K562 (cell line): ENCODE measurements around the gene ERF. TPM values are rescaled to one million over a fixed set of nuclear protein-coding genes. Genes with fewer than 3 reads are reported as not detected.
A peak's percentile ranks its signal among the peaks of the same experiment; 100 is the strongest.

Experiments
- ARID1B ChIP-seq: fragments of 450-650 bp; IDR thresholded peaks from 2 replicates; pipeline ENCODE4 v1.6.1; 2016; ENCODE audit warnings: antibody characterized with exemption, mild to moderate bottlenecking, inconsistent platforms
- BRF1 ChIP-seq: IDR thresholded peaks from 3 replicates; pipeline ENCODE4 v1.6.1; 2011; ENCODE audit warnings: borderline replicate concordance, mild to moderate bottlenecking; ENCODE audit not compliant: insufficient read length; ENCODE audit errors: extremely low read depth
- CBFA2T2 ChIP-seq: fragments of 450-650 bp; conservative IDR thresholded peaks from 2 replicates; pipeline ENCODE4 v1.6.1; 2017; ENCODE audit warnings: mild to moderate bottlenecking
- CBFA2T3 ChIP-seq: fragments of 450-650 bp; IDR thresholded peaks from 2 replicates; pipeline ENCODE4 v1.6.1; 2017
- CSDE1 ChIP-seq, 2 experiments: fragments of 450-650 bp; IDR thresholded peaks; 2 replicates each; pipeline ENCODE4 v1.6.1; 2016; ENCODE audit warnings: mild to moderate bottlenecking in 1 of 2
- DPF2 ChIP-seq: fragments of 450-650 bp; IDR thresholded peaks from 2 replicates; pipeline ENCODE4 v1.6.1; 2016
- GATAD2A ChIP-seq: fragments of 450-650 bp; IDR thresholded peaks from 2 replicates; pipeline ENCODE4 v1.6.1; 2017
- JUN ChIP-seq, 2 experiments: sonication (generic) in 1 of 2; formaldehyde crosslinking in 1 of 2; IDR thresholded peaks; 2 replicates each; pipeline versions ENCODE4 v1.6.1 to v1.8.0; 2012 to 2022; ENCODE audit warnings: borderline replicate concordance in 2 of 2, mild to moderate bottlenecking in 2 of 2, improper control_type of control experiment in 1 of 2, low read depth in 1 of 2, low read length in 1 of 2, missing genetic modification reagents in 1 of 2
- JUND ChIP-seq, 2 experiments: IDR thresholded peaks; 2 replicates in 1 of 2; 3 replicates in 1 of 2; pipeline ENCODE4 v1.6.1; 2011; ENCODE audit warnings: borderline replicate concordance in 2 of 2, low read depth in 2 of 2, low read length in 2 of 2, improper control_type of control experiment in 1 of 2, missing biosample characterization in 1 of 2, missing genetic modification characterization in 1 of 2, missing genetic modification reagents in 1 of 2
- L3MBTL2 ChIP-seq: fragments of 450-650 bp; IDR thresholded peaks from 2 replicates; pipeline ENCODE4 v1.6.1; 2016; ENCODE audit warnings: mild to moderate bottlenecking, moderate library complexity
- MYC ChIP-seq, 2 experiments: fragments of 250-450 bp in 1 of 2; sonication (Bioruptor Pico) in 1 of 2; IDR thresholded peaks; 2 replicates each; pipeline versions ENCODE4 v1.5.1 to v1.6.1; 2012 to 2021; ENCODE audit warnings: low read depth in 2 of 2, borderline replicate concordance in 1 of 2, improper control_type of control experiment in 1 of 2, low read length in 1 of 2, mild to moderate bottlenecking in 1 of 2, moderate library complexity in 1 of 2
- SMARCE1 ChIP-seq: fragments of 450-650 bp; IDR thresholded peaks from 2 replicates; pipeline ENCODE4 v1.7.1; 2016; ENCODE audit warnings: mild to moderate bottlenecking
- TBL1XR1 ChIP-seq, 2 experiments: IDR thresholded peaks; 2 replicates each; pipeline ENCODE4 v1.6.1; 2012; ENCODE audit warnings: improper control_type of control experiment in 2 of 2, low read length in 2 of 2, mild to moderate bottlenecking in 1 of 2
- ZNF77 ChIP-seq: fragments of 250-450 bp; sonication (Bioruptor Pico); IDR thresholded peaks from 2 replicates; pipeline ENCODE4 v1.5.0; 2020
- polyA plus RNA-seq, 8 experiments: library from polyadenylated mRNA; depleted of rRNA in 4 of 8; stranded (reverse) in 5 of 8; unstranded in 3 of 8; fragments of >200 nt; fragmentation: Nextera tagmentation in 2 of 8; fragmentation: Illumina TruSeq in 1 of 8; extraction: Ambion mirVana in 2 of 8; extraction: Trizol in 1 of 8; gene quantifications; 2 replicates each; pipeline versions ENCODE4 v1.2.1 to v1.2.3, GENCODE V29; 2011 to 2014; ENCODE audit warnings: inconsistent platforms in 1 of 8, missing spikeins in 1 of 8
- total RNA-seq, 7 experiments: library from RNA; depleted of rRNA in 6 of 7; stranded (reverse); fragments of >200 nt in 6 of 7; fragmentation: Illumina TruSeq in 2 of 7; extraction: Trizol in 2 of 7; gene quantifications; 2 replicates each; pipeline versions ENCODE4 v1.2.1 to v1.2.3, GENCODE V29; 2011 to 2021; ENCODE audit warnings: low replicate concordance in 1 of 7
- TF ChIP-seq, protein P1 (sequence below): sonication (generic); formaldehyde crosslinking; IDR thresholded peaks from 2 replicates; pipeline ENCODE4 v1.8.0; 2023; ENCODE audit warnings: mild to moderate bottlenecking, missing genetic modification reagents
- TF ChIP-seq, protein P2 (sequence below): sonication (generic); formaldehyde crosslinking; IDR thresholded peaks from 2 replicates; pipeline ENCODE4 v1.8.0; 2022; ENCODE audit warnings: missing genetic modification reagents, mild to moderate bottlenecking, moderate library complexity, borderline replicate concordance

The ERF gene
- total and polyA plus RNA-seq, 9 of the 15 experiments (the other 6 are each of a cell fraction or from before 2014, with no cell fraction given) = 0.03 to 75.4 (median 27.0) TPM

DNA sequence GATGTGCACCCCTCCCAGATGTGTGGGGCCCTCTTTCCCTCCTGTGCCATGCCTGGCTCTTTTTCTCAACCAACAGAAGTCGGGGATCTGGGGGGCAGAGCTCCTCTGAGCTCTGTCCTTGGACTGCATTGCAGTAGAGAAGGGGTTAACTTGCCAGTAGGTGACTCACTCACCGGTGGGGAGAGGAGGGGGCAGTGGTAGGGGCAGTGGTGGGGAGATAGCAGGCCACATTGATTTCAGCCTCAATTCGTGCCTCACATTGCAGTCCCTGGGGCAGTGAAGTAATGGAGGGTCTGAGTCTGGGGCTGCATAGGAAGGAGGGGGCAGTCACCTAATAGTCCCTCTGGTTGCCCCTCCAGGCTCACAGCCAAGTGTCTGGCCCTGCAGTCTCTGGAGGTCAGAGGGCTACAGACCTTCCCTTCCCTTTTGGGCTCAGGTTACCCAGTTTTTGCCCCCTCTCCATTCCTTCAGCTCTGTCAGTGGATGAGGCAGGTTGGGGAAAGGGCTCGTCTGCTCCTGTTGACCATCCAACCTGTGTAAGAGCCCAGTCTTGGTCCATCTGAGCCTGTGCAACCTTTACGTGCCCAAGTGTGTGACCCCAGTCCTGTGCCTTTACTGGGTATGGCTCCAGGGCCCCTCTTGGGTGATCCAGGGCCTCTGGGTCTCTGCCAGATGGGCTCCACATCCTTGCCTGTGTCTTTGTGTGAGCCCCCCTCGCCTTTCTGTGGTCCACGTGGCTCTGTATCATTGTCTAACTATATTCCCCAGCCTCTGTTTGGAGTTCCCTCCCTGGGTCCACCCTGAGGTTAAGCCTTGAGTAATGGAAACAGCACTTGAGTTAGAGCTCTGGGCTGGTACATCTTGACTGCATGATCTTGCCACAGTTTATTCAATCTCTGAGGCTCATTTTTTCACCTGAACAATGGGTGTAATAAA is 27.2 kb upstream of the ERF start (continued):
- TF ChIP-seq, protein P1, sequence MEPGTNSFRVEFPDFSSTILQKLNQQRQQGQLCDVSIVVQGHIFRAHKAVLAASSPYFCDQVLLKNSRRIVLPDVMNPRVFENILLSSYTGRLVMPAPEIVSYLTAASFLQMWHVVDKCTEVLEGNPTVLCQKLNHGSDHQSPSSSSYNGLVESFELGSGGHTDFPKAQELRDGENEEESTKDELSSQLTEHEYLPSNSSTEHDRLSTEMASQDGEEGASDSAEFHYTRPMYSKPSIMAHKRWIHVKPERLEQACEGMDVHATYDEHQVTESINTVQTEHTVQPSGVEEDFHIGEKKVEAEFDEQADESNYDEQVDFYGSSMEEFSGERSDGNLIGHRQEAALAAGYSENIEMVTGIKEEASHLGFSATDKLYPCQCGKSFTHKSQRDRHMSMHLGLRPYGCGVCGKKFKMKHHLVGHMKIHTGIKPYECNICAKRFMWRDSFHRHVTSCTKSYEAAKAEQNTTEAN = no peak
- TF ChIP-seq CBFA2T3 (peak; percentile 51), CSDE1 (IDR thresholded peaks at IDR 0.05) (no peak), ARID1B (peak; percentile 66), TBL1XR1 (IDR thresholded peaks at IDR 0.05; ENCODE audit: low read length in 2 of 2) (0 out of 4 replicates have a peak, but pooled peaks of 1 of the 2 experiments have one; percentile 36), DPF2 (peak; percentile 75), JUN (IDR thresholded peaks at IDR 0.05; ENCODE audit: borderline replicate concordance, low read depth, low read length) (peak; percentile 87), JUN (CRISPR knock-in tag; IDR thresholded peaks at IDR 0.05; ENCODE audit: borderline replicate concordance) (no peak), GATAD2A (peak; percentile 50; the same call in 1 of the 2 replicates), JUND (IDR thresholded peaks at IDR 0.05; ENCODE audit: borderline replicate concordance, low read depth, low read length) (peak; percentile 98), JUND (tag; IDR thresholded peaks at IDR 0.05; ENCODE audit: borderline replicate concordance, low read depth, low read length) (peak; percentile 90; the same call in 2 of the 3 replicates), SMARCE1 (peak; percentile 67; the same call in 1 of the 2 replicates), MYC (IDR thresholded peaks at IDR 0.05; ENCODE audit: low read depth, low read length) (no peak), MYC (CRISPR knock-in tag; IDR thresholded peaks at IDR 0.05; ENCODE audit: borderline replicate concordance, low read depth) (peak; percentile 43; the same call in 1 of the 2 replicates), BRF1 (no peak), L3MBTL2 (peak; percentile 54), CBFA2T2 (peak; percentile 10; the same call in 1 of the 2 replicates), ZNF77 (no peak)
- TF ChIP-seq, protein P2, sequence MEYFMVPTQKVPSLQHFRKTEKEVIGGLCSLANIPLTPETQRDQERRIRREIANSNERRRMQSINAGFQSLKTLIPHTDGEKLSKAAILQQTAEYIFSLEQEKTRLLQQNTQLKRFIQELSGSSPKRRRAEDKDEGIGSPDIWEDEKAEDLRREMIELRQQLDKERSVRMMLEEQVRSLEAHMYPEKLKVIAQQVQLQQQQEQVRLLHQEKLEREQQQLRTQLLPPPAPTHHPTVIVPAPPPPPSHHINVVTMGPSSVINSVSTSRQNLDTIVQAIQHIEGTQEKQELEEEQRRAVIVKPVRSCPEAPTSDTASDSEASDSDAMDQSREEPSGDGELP = peak; percentile 29; the same call in 1 of the 2 replicates
